GM21528 (cell line): ENCODE results near the gene RTP2.

Source experiments
- ATAC-seq: cut with Tn5 transposase; IDR thresholded peaks from one replicate; pipeline ENCODE4 v1.9.1; 2021; ENCODE audit warnings: mild to moderate bottlenecking, moderate library complexity; ENCODE audit not compliant: unreplicated experiment, low FRiP score

RTP2 gene, protein sequence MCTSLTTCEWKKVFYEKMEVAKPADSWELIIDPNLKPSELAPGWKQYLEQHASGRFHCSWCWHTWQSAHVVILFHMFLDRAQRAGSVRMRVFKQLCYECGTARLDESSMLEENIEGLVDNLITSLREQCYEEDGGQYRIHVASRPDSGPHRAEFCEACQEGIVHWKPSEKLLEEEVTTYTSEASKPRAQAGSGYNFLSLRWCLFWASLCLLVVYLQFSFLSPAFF

DNA sequence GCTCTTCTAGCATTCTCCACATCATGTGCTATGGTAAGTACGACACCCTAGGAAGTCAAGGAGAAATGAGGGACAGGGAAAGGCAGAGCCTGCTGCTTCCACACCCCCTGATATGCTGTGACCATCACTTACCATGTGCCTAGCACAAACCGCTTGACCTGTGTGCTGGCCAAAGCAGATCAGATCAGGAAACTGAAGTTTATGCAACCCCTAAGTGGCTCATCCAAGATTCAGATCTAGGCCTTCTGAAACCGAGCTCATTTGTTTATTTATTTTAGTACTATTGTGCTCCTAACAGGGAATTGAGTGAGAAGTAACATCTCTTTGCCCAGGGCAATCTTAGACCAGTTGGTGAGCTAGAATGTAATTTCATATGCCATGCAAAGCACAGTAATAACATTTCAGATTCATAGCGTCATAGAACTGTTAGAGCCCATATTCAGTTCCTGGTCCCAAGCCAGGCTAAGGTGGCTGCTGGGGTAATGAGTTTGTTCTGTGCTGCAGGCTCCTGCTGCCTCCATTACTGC lies at the start of gene RTP2:
Gene RTP2 (minus strand): TSS at position 51 of the 527 bp plus-strand sequence. CDS start 429 bp downstream, outside the sequence.
- no peak for ATAC-seq

DNA sequence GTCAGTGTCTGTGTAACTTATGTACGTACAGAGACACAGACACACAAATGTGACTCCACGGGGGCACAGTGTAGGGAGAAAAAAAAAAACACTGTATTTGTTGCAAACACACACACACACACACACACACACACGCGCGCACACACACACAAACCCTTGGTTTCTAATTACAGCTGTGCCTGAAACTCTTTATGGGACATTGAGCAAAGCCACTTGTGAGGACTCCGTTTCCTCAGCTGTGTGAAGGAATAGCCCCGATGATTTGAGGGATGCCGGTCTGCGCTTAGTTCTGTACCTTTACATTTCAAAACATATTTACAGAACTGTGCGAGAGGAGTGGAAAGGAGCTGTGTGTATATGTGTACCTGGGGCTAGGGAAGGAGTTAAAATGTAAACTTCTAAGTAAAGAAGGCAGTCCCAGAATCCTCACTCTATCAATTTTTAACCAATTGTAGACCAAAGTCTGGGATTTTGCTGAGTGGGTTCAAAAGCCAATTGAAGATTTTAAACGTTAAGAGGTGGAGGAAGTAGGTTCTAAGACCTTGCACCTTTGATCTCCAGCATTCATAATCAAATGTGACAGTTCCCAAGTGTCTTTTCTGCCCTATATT lies 48.3 kb upstream of the RTP2 start:
- no peak for ATAC-seq

DNA sequence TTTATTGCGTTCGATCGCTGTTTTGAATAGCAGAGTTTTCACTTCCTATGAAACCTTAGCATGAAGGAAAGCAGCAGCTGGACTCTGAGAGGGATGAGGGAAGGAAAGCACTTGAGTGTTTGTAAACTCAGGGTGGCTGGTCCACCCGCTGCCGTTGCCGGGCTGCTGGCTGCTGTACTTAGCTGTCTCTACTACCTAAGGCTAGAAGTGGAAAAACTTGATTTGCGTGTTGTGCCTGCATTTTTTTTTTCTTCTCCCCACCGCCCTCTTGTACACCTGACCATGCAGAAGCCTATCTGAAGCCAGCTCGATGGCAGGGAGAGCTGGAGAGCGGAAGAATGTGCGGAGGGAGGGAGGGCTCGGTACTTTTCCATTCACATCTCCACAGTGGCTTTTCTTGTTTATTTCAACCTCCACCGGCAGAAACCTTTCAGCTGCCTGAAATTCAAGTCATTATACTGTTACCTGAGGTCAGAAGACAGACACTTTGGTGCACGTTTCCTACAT lies 47.7 kb upstream of the RTP2 start:
- no peak for ATAC-seq

DNA sequence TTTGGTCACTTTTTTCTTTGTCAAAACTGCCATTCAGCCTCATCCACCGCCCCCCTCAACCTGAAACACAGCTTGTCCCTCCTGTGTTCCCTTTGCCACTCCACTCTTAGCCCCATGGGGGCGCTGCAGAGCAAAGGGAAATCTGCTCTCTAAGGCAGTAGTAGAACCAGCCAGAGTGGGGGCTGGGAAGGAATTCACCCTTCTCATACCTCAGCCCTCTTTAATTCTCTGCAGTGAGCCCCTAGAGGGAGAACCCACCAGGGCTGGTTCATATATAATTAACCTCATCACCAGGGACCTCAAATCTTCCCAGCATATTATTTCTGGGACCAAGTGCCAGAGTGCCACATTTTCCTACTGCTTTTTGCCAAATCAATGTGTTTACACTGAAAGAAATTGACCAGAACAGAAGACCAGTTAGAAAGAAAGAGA lies 45.7 kb upstream of the RTP2 start:
- no peak for ATAC-seq

DNA sequence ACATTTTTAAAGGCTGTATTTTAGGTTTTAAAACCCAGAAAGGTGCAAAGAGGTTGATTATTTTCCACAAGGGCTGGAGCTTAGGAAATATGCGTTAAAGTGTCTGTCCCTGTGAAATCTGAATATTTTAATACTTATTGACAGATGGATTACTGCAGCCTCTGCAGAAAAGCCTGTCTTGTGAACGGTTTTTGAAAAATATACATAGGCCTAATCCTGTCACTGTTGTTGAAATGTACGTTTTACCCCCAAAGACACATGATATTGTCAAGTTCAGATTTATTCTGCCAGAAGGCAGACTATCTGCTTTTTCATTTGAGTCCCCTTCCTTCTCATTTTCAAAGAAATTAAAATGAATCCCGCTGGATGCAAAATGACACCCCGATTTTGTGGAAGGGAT lies 45.1 kb upstream of the RTP2 start:
- no peak for ATAC-seq

DNA sequence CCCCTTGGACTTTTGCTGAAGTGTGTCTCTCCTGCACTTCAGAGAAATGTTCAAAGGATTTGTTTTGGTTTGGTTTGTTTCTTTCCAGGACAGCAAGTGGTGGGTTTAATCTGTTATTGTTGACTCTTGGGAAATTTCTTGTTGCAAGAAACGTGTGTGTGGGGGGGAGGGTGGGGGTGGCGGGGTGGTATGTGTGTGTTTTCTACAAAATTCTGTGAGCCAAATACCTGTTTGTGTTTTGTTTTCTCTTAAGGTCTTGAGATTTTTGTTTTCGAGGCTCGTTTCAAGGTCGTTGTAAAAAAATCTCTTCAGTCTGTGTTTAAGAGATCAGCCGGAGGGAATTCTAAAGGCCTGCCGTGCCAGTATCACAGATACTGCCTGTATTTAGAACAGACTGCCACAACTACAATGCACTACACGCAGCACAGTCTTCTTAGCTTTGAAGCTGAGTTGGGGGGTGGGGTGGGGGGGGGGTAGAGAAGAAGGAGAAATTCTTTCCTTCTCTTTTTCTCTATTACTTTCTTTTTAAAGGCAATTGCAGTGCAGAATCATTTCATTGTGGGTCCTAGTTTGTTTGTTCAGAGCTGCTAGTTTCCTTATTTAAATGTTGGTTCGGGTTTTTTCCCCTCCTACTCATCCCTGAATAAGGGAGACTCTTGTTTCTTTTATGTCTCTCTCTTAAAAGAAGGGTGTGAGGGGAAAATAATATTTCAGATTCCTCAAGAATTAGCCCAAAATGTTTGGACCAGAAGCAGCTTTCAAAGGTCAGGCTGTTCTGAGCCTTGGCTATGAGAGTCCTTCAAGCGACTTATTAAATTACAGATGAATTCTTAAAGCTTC lies 44.3 kb upstream of the RTP2 start:
- ATAC-seq, result no peak

DNA sequence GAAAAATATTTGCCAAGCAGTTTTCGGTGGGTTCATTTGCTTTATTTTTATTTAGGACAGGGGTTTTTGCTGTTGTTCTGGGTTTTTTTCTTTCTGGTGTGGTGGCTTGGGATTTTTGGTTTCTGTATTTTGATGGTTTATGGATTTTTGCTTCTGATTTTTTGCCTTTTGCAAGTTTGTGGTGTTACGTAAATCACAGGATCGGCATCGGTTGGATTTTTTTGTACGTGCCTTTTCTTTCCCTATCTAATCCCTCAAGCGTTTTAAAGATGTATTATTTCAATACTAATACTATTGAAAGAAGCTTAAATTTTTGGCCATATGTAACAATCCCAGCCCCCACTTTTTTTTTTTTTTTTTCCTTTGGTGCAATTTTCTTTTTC lies 43.7 kb upstream of the RTP2 start:
- no peak for ATAC-seq

DNA sequence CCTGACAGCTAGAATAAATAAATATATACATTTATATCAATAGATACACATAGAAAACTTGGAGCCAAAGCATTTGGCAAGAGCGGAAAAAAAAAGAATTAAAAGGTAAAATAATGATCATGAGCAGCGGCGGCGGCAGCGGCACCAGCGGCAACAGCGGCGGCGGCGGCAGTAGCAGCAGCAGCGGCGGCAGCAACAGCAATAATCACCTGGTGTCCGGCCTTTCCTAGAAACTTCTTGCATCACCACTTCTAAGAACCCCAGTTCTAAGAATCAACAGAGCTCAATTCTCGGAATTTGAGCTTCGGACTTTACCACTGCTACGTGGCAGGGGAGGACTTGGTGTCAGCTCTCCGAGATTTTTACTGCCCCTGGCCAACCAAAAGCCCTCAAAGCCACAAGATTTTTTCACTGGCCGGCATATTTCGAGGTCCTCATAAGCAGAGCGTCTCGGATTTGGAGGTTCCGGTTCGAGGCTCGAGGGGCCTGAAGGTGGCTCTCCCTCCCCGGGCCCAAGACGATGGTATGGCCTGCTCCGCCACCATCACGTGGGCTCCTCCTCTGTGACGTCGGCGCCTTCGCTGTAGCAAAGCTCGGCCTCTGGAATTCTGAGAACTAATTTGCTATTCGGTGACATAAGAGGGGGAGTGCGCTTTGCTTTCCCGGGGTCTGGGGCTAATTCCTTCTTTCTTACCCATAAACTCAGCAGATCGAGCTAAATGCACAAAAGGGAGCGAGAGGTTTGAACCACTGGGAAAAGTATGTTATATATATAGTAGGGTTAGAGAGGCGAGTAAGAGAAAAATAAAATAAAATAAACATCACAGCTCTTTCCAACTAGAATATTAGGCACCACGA lies 43.1 kb upstream of the RTP2 start, which contains the start of gene BCL6:
Gene BCL6 (minus strand): TSS at position 268 of the 858 bp plus-strand sequence. CDS start 11,775 bp downstream, outside the sequence.
- peak; percentile 82 for ATAC-seq

DNA sequence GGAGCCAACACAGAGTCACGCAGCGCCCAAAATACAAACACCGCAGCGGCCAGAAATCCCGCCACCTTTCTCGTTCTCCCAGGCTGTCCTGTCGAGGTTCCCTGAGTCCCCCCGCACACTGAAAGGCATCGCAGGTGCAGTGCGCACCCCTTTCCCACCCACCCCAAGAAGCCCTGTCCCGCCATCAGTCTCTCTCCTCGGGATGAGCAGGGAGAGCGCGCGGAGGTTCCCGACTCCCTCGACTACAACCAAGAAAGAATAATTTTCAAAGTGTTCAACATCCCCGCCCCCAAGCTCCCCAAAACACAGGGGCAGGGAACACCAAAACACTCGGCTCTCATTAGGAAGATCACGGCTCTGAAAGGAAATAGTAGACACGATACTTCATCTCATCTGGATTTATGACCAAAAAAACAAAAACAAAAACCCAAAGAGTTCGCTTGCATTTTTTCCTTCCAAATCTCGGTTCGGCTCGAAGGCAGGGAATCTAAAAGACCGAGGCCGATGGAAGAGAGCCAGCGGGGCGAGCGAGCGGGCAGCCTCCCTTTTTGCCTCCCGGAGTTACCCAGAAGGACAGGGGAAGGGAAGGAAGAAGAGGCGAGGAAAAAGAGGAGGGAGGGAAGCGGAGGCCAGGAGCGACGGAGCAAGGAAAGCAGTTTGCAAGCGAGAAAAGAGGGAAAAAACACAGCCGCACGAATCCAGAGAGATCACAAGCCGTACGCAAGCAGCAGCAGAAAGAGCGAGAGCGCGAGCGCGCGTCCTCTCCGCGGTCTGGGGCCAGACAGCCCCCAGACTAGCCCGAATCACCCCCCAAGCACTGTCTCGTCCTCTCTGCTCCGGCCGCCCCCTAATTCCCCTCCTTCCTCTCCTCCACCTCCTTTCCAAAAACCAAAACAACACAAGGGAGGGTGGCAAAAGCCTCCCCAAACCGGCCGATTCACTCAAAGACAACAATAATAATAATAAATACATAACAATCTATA lies 42.1 kb upstream of the RTP2 start:
- ATAC-seq, result no peak

DNA sequence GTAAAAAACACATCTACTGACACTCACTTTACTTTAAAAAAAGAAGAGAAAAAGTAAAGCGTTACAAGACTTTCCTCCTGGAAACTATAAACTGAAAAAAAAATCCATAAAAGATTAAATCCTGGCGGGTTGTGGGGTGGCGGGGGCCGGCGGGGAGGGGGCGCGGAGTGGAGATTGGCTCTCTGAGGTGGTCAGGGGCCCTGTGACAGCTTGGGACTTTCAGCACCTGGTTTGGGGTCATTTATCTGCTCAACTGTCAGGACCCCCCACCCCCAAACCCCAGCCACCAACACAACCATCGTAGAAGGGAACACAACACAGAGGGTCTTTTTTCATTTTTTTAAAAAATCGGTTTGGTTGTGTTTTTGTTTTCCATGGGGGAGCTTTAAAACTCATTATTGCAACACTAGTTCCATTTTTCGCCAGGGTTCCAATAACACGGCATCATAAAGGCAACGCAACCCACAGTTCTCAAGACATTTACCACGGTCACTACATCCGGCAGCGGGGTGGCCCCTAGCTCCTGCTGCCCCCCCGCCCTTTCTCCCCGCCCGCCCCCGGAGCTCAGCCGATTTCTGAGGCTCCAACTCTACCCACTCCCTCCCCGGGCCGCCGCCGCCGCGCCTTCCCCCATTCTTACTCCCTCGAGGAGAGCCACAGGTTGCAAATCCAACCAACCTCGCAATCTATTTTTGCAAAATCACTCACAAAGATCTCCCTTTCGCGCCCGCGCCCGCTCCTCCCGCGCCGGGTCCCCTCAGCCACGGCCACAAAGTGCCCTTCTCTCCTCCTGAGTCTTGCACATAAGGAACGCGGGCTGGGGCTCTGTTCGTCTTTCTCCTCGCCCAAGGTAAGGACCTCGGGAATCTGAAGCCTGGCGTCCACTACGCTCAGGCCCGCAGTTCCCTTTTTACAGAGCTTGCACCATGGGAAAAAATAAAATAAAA lies 41.1 kb upstream of the RTP2 start:
- no peak for ATAC-seq

DNA sequence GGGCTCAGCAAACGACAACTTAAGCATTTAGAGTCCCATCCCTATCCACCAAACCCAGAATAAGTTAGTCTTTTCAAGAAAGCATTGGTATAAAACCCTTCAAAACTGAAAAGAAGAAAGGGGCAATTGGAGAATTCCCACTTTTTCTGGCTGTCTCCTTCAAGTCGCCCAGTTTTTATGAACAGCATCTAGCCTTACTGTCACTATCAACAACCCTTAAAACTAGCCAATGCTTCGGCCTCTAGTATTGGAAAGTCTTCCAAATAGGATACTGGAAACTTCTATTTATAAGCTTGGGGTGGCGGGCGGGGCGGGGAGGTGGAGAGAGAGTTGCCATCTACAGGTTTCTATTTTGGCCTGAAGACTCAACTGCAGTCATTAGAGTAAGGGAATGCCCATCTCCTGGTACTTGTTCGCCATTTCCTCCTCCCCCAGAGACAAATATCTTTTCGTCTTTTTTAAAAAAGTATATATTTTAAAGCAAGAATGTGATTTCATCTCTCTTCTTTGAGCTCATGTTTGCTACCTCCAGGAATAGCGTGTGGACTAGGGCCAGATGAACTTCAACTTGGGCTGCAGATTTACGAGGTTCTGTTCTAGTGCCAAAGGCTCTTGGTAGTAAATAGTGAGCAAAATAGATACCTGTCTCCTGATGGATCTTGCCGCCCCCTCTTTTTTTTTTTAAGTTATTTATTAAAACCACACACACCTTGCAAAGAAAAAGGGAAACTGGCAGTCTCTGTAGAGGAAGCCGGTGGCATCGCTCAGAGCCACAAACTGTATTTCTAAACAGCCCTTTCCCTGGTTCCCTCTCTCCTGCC lies 40.2 kb upstream of the RTP2 start:
- no peak for ATAC-seq

DNA sequence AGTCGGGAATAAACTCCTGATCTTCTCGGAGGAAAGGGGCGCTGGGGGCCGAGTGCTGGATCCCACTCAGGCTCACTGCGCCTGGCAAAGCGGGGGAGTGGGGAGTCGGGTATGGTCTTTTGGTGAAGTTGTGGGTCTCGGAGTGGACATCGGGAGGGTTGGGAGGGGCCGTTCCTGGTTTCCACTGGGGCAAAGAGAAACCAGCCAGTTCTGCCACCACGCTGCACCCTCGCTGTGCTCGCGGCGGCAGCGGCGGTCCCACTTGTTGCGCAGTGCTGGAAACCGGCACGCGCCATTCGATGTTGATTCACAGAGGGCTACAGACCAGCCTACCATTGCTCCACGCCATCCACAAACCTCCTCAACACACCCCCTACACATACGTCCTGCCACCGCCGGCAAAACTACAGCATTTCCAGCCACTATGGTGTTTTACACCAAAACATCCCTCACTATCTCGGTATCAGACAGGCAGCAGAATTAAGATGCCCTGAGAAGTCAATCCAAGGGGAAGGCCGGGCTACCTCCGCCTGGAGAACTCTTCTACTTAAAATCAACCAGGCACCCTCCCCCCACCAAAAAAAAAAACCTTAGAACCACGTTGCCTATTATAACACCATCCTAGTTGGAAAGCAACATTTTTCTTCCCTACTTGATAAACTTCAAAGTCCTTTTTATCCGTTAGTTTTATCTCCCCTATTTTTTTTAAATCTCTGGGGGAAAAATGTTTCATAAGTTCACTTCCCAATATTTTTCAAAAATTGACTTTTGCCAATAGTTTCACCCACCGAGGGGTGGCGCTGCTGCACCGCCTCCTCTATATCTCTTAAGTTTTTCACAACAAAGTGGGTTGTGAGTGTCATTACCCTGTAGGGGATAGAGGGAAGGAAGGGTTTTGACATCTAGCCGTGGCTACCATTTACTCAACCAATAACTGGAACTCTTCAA lies 39.3 kb upstream of the RTP2 start:
- ATAC-seq, result no peak

DNA sequence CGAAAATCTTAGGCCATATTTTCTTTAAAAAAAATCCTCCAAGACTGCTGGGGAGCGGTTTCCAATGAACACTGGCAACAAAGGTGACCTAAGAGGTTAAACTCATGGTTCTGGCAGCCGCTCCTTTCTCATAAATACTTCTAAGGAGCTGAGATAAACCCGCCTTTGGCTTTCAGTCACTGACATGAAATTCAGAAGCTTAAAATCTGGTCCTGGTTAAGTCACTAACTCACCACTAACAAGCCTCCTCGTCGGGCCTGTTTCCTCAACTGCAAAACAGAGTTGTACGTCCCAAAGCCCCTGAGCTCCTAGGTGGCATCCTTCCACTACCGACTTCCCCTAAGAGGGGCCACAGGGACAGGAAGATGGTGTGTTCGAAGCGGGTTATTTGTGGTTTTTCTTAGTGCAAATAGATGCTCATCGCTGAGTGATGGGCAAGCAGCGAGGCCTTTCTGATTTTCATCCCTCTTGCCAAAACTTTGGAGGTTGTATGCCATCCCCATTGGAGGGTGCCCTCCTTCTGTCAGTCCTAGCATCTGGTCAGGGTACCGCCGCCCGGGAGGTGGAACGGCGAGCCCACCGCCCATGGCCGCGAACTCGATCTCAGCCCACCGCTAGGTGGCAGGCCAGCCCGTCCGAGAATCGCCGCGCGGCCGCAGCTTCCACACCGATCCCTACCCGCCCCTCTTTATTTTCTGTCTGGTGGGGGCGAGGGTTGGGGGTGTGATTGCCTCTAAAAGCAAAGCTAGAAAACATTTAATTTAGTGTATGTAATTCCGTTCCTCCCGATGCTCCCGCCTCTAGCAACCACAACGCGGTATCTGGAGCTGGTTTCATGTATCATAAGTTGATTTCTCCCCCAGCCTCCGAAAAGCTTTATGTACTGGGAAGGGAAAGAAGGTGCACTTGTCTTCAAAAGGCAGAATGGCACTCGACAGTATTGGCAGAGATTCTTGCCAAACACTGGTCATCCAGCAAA lies 38.4 kb upstream of the RTP2 start:
- no peak for ATAC-seq

DNA sequence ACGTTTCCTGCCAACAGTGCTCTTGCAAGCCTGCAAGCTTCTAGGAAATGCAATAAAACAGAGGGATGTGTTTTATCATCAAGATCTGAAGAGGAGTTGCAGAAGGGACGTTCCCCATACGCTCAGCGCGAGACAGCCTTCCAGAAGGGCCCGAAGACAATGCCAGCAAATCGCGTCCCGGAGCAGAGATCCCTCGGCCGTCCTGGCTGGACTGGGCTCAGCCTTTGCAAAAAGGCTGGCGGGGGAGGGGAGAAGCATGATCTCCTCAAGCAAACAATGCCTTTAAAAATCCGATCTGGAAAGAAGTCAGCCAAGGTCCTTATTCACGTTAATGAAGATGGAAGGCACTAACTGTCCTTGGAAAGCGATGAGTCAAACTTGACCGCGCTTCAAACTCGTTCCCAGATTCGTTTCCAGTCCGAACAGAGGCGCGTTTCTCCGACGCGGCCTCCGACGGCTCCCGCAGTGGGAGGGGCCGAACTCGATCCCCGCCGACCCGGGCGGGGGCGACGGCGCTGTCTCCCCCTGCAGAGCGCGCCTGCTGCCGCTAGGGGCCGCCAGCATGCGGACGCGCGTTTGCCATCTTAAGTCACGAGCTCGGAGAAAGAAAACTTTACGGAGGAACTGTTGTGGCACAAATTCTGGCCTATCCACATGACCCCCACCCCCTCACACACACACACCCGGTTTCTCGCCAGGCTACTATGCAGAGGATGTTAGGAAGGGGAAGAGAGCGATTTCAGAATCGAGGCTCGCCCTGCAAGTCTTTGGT lies 37.4 kb upstream of the RTP2 start:
- ATAC-seq, result no peak
